ENCODE results near the gene OR2L13. TPM values are rescaled to one million over a fixed set of nuclear protein-coding genes. Genes with fewer than 3 reads are reported as not detected.

The OR2L13 gene
- total RNA-seq, 1 experiment from 2014 or later, result not detected

GRCh38 chr1:248045209-248045608 lies 49.8 kb upstream of the OR2L13 start:
- H3T11ph ChIP-seq (ENCODE audit: low read length), result no peak overlapping the region
- H2AK5ac ChIP-seq (ENCODE audit: insufficient read length, low read length), result no peak overlapping the region
- H3K9me3 ChIP-seq (ENCODE audit: control insufficient read depth, low read depth, low read length), result peaks cover 71% of the 10 kb centered on the region
- H3K79me1 ChIP-seq (ENCODE audit: insufficient read depth, low read depth, low read length, poor library complexity, severe bottlenecking), result no peaks in the 10 kb centered on the region
- Mint-ChIP-seq H3K9me3 (peaks cover 71 to 78% of the 10 kb centered on the region in 2 experiments), H3K4me3 (no peak overlapping the region), H3K4me1 (no peaks in the 10 kb centered on the region), H3K27ac (no peak overlapping the region), H3K27me3 (ENCODE audit: low read depth) (no peaks in the 10 kb centered on the region), H3K36me3 (ENCODE audit: insufficient read depth in 1 of 3, low read depth in 3 of 3) (peaks cover 7 to 33% (median 10%) of the 10 kb centered on the region in 3 experiments; a peak in 6 of 7 replicates)
- H4K8ac ChIP-seq (replicated peaks; ENCODE audit: insufficient read length, low read depth, low read length), result no peak overlapping the region
- no peak overlapping the region for H3K4me2 ChIP-seq (ENCODE audit: insufficient read depth, insufficient read length, low read length)
- no peak overlapping the region for H4K5ac ChIP-seq (ENCODE audit: insufficient read length, low read depth, low read length)
- no peaks in the 10 kb centered on the region for H3K79me2 ChIP-seq (ENCODE audit: insufficient read depth, low read length)
- WGBS (ENCODE audit: extremely low coverage, insufficient read length, low lambda C conversion rate), result no CpG with 5 or more reads among the region's 5 CpGs
- H3K23me2 ChIP-seq (ENCODE audit: insufficient read length, low read depth, low read length, poor library complexity, severe bottlenecking), result no peaks in the 10 kb centered on the region
- no peak overlapping the region for H2BK15ac ChIP-seq (ENCODE audit: low read depth, low read length)
- no peak overlapping the region for H3K9ac ChIP-seq (ENCODE audit: extremely low read depth, insufficient read length, low read length)
- H3K4me1 ChIP-seq (ENCODE audit: insufficient read depth, low read length), result no peaks in the 10 kb centered on the region
- H2BK120ac ChIP-seq (ENCODE audit: low read depth, low read length, poor library complexity, severe bottlenecking), result no peak overlapping the region
- H3K27ac ChIP-seq (ENCODE audit: insufficient read length, low read depth, low read length), result no peak overlapping the region
- DNase-seq, result no peak
- no peak overlapping the region for H3K56ac ChIP-seq (ENCODE audit: insufficient read length, low read depth, low read length)
- no peak overlapping the region for H3K4ac ChIP-seq (ENCODE audit: low read depth, low read length)
- TF ChIP-seq CTCF (conservative IDR thresholded peaks at IDR 0.05), result no peak
- H4K91ac ChIP-seq (ENCODE audit: insufficient read length, low read depth, low read length), result no peak overlapping the region
- H2BK5ac ChIP-seq (ENCODE audit: insufficient read length, low read length), result no peak overlapping the region
- H4K20me1 ChIP-seq (ENCODE audit: control insufficient read depth, insufficient read depth, insufficient read length), result no peaks in the 10 kb centered on the region
- H2AFZ ChIP-seq (ENCODE audit: low read length), result no peak overlapping the region
- H3K23ac ChIP-seq (ENCODE audit: insufficient read length, low read depth, low read length), result no peak overlapping the region
- no peak overlapping the region for H2BK20ac ChIP-seq (ENCODE audit: low read depth, low read length, poor library complexity, severe bottlenecking)
- H3K27me3 ChIP-seq (ENCODE audit: insufficient read depth, low read length), result no peaks in the 10 kb centered on the region
- H3K14ac ChIP-seq (ENCODE audit: insufficient read depth, low read length), result no peak overlapping the region
- no peak overlapping the region for H3K18ac ChIP-seq (ENCODE audit: insufficient read length, low read depth, low read length)
- no peak overlapping the region for H2BK12ac ChIP-seq (ENCODE audit: insufficient read length, low read depth, low read length)
